Endothelial cell of umbilical vein (primary cell): Measurements from ENCODE around the gene ST6GALNAC2.

Source experiments
- EZH2 ChIP-seq: IDR thresholded peaks from 2 replicates; pipeline ENCODE4 v1.6.1; 2012; ENCODE audit warnings: borderline replicate concordance, low read depth, mild to moderate bottlenecking, moderate library complexity, low read length, inconsistent platforms; ENCODE audit not compliant: severe bottlenecking
- POLR2A ChIP-seq: IDR thresholded peaks from 2 replicates; pipeline ENCODE4 v1.6.1; 2012; ENCODE audit warnings: low read depth, mild to moderate bottlenecking, control low read depth, low read length

GRCh38 chr17:76570457-76570856 lies 15.2 kb downstream of the ST6GALNAC2 start:
- no peak for TF ChIP-seq EZH2
- TF ChIP-seq POLR2A, result no peak
